Right renal cortex interstitium (tissue), 3 donors: ENCODE data around the gene ATCAY. TPM values are rescaled to one million over a fixed set of nuclear protein-coding genes. Genes with fewer than 3 reads are reported as not detected.
"Not testable (repeated sequence)": the region's sequence is repeated elsewhere in the genome, so short reads cannot be mapped to it uniquely, and the experiment has no call there.

Source experiments
- DNase-seq, 3 donors: peaks; one replicate each; pipeline ENCODE4 v3.0.0-alpha.2; 2013; ENCODE audit warnings: low read depth in 3 of 3, low spot score in 2 of 3
- polyA plus RNA-seq, 3 donors: library from polyadenylated mRNA; unstranded; fragments of 120-200 nt; gene quantifications; one replicate each; pipeline ENCODE4 v1.2.1, GENCODE V29; 2013; ENCODE audit not compliant: insufficient read length in 3 of 3

Gene ATCAY
- polyA plus RNA-seq, 3 donors = 0.18 to 0.46 (median 0.18) TPM

DNA sequence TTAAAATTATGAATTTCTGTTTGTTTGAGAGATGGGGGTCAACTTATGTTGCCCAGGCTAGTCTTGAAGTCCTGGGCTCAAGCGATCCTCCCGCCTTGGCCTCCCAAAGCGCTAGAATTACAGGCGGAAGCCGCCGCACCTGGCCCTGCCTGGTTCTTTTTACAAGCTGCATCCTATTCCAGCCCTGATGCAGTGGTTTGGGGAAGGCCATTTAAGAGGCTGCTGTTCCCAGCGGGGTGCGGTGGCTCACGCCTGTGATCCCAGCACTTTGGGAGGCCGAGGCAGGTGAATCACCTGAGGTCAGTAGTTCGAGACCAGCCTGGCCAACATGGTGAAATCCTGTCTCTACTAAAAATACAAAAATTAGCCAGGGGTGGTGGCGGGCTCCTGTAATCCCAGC, 87.5 kb downstream of the ATCAY start:
- not testable (repeated sequence) for DNase-seq

DNA sequence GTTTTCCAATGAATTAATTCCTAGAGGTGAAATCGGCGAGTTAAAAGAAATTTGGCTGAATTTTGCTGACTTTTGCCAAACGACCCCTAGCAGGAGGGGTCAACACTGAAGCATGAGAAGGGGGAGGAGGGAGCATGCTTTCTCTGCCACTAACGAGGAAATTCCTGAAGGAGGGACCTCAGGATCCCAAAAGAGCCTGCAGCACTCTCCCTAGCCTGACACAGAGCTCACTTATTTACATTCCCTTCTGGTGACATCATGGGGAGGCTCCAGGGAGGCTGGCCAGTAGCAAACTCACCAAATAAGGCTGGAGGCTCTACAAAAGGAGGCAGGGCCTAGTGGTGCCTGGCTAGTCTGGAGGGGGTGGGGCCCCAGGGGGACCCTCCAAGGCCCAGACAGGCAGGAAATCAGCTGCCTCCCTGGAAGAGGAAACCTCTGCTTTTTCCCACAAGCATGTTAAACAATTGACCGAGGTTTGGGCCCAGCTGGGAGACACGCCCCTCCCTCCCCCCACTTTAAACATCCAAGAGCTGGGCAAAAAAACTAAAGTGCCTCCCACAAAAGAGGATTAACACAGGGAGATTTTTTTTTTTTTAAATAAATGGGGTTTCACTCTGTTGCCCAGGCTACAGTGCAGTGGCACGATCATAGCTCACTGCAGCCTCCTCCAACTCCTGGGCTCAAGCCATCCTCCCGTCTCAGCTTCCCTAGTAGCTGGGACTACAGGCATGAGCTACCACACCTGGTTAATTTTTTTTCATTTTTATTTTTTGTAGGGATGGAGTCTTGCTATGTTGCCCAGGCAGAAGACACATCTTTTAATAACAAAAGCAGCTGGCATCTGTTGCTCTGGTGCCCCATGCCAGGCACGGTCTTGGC, 88.3 kb downstream of the ATCAY start:
- DNase-seq = peak; percentile 75 to 81 (median 80)

- no peak for DNase-seq
Measured at GRCh38 chr19:3969435-3970312, 89.2 kb downstream of the ATCAY start.

DNA sequence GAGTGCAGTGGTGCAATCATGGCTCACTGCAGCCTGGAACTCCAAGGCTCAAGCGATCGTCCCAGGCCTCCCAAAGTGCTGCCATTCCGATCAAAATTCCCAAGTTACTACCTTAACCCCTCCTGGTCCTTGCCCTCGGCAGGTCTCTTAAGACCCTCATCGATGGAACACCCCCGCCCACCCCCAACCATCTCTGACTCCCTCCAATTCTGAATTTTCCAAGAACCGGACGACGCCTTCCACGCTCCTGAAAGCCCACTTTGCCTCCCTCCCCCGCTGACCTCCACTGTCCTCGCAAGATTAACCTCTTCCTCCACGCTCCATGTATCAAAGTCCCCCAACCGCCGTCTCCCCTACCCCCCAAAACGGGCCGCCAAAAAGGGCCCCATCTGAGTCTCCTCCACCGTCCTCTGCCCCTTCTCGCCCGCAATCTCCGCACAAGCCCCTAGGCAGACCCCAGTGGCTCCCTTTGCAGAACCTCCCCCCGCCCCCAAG, 89.9 kb downstream of the ATCAY start:
- DNase-seq = no peak

- DNase-seq = peak; percentile 88 to 95 (median 89)
Measured at GRCh38 chr19:3970808-3971598, 90.5 kb downstream of the ATCAY start, which contains the start of gene DAPK3. DAPK3 (minus strand) TSS chr19:3971099; CDS start chr19:3969735, 1,364 bp downstream.

DNA sequence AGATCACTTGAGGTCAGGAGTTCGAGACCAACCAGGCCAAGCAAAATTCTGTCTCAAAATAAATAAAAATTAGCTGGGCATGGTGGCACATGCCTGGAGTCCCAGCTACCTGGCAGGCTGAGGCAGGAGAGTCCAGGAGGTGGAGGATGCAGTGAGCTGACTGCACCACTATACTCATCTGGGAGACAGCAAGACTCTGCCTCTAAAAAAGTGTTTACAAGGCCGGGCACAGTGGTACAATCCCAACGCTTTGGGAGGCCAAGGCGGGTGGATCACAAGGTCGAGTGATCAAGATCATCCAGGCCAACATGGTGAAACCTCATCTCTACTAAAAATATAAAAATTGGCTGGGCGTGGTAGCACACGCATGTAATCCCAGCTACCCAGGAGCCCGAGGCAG, 94.7 kb downstream of the ATCAY start:
- no peak for DNase-seq

DNA sequence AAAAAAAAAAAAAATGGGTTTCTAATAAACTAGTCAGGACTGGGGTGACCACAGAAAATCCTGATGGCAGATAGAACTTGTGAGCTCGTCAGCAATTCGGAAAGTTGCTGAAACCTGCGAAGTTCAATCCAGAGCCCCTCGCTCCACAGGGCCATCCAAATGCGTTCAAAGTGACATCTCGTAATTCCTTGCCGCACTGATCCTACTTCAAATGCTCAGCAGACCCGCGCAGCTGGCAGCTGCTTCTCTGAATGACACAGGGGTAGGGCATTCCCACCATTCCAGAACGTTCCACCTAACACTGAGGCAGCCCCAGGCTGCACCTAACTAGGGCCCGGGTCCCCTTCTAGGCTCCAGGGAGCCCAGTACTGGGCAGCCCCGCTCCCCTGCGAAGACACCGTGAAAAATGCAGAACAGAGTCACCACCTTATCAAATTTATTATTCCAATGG, 95.2 kb downstream of the ATCAY start:
- DNase-seq = no peak

GRCh38 chr19:3976495-3977241, 96.2 kb downstream of the ATCAY start:
- DNase-seq = no peak

Other genes starting within 250 kb of the ATCAY start
- gene PIP5K1C, start 180.2 kb upstream of the ATCAY start, polyA plus RNA-seq = 10 to 100 TPM; 16.9 to 19.5 (median 19.3) TPM
- 1 to 10 TPM; 6.5 to 9.4 (median 9.1) TPM for gene TJP3, start 172.3 kb upstream of the ATCAY start, polyA plus RNA-seq
- gene APBA3, start 119.0 kb upstream of the ATCAY start, polyA plus RNA-seq = 10 to 100 TPM; 10.3 to 11.6 (median 11.3) TPM
- 10 to 100 TPM; 30.5 to 31.9 (median 30.5) TPM for gene MRPL54, start 118.0 kb upstream of the ATCAY start, polyA plus RNA-seq
- gene RAX2, start 108.5 kb upstream of the ATCAY start, polyA plus RNA-seq = not detected
- 1 to 10 TPM in 2 of 3 donors, under 1 TPM in 1; 0.93 to 1.4 (median 1.0) TPM for gene MATK, start 94.3 kb upstream of the ATCAY start, polyA plus RNA-seq
- gene ZFR2, start 11.6 kb upstream of the ATCAY start, polyA plus RNA-seq = 1 to 10 TPM; 1.3 to 2.0 (median 1.5) TPM
- under 1 TPM; 0.14 to 0.50 (median 0.27) TPM for gene NMRK2, start 52.4 kb downstream of the ATCAY start, polyA plus RNA-seq
- 10 to 100 TPM; 30.9 to 37.3 (median 30.9) TPM for gene DAPK3, start 90.4 kb downstream of the ATCAY start, polyA plus RNA-seq
- 1,000 to 10,000 TPM; 1,409 to 1,651 (median 1,477) TPM for gene EEF2, start 104.8 kb downstream of the ATCAY start, polyA plus RNA-seq
- gene PIAS4, start 127.1 kb downstream of the ATCAY start, polyA plus RNA-seq = 10 to 100 TPM; 25.2 to 34.8 (median 29.6) TPM
- gene ZBTB7A, start 186.2 kb downstream of the ATCAY start, polyA plus RNA-seq = 1 to 10 TPM; 7.2 to 9.0 (median 7.4) TPM
- gene MAP2K2, start 243.4 kb downstream of the ATCAY start, polyA plus RNA-seq = 10 to 100 TPM; 77.1 to 97.2 (median 79.0) TPM